ENCODE data around the gene IRAK2. TPM values are rescaled to one million over a fixed set of nuclear protein-coding genes. Genes with fewer than 3 reads are reported as not detected.

IRAK2 gene
- polyA plus RNA-seq, 1 experiment, result 2.5 TPM

DNA sequence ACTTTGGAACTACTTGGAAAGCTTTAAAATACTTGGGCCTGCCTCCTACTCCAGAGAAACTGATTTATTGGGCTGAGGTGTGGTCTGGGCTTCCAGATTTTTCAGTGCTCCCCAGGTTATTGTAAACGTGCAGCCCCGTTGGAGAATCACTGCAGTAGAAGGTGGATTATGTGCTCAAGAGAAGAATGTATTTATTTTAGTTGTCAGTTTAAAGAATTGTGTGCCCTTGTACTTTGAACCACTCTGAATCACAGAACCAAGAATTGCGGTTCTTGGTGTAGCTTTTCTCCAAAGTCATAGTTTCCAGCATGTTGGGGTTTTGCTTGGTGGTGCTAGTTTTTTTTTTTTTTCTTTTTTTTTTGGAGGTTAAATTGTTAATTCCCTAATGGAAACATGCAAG is 85.1 kb downstream of the IRAK2 start:
- Histone ChIP-seq H3K4me3 (ENCODE audit: low read depth, low read length) (peak overlapping the region; percentile 59), H3K36me3 (ENCODE audit: control insufficient read depth, insufficient read depth, low read length) (peaks cover 10% of the 10 kb centered on the region), H3K27me3 (ENCODE audit: control insufficient read depth, insufficient read depth, low read length) (no peaks in the 10 kb centered on the region)
- CTCF ChIA-PET, result interaction anchor here (2.3 kb wide), 1 partner anchor 14 kb away, joined by 10 read pairs; no protein-coding TSS in a partner anchor
- POLR2A ChIA-PET, result no interaction called here
- no peak for DNase-seq (ENCODE audit: low read depth)
- TF ChIP-seq CTCF (IDR thresholded peaks at IDR 0.05; ENCODE audit: insufficient read depth, low read depth, low read length), result no peak

GRCh38 chr3:10251006-10251405 is 86.3 kb downstream of the IRAK2 start:
- Histone ChIP-seq H3K4me3 (ENCODE audit: low read depth, low read length) (no peak overlapping the region), H3K27me3 (ENCODE audit: control insufficient read depth, insufficient read depth, low read length) (no peaks in the 10 kb centered on the region), H3K36me3 (ENCODE audit: control insufficient read depth, insufficient read depth, low read length) (peaks cover 10% of the 10 kb centered on the region)
- DNase-seq (ENCODE audit: low read depth), result no peak
- POLR2A ChIA-PET, result no interaction called here
- TF ChIP-seq CTCF (IDR thresholded peaks at IDR 0.05; ENCODE audit: insufficient read depth, low read depth, low read length), result no peak
- CTCF ChIA-PET, result interaction anchor here (0.7 to 2.3 kb wide), 3 partner anchors 13 to 405 kb away, joined by 3 to 10 read pairs (median 3); no protein-coding TSS in a partner anchor

DNA sequence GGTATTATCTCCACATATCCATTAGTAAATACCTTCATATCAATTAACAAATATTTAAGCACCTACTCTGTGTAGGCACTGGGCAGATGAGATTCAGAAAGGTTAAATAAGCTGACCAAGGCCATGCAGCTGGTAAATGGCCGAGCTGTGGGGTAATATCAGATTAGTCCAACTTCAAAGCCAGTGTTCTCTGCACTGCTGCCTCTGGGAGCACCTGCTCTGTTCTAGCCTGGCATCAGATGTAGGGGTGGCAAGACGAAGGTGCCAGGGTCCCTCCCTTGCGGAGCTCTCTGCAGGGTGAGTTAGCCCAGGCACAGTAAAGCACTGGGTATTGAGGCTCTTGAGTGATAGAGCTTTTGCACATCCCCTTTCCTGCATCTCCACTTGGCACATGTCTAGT is 89.0 kb downstream of the IRAK2 start:
- H3K4me3 ChIP-seq (ENCODE audit: low read depth, low read length), result no peak overlapping the region
- DNase-seq (ENCODE audit: low read depth), result no peak
- CTCF ChIA-PET, result interaction anchor here (2.7 kb wide), 1 partner anchor 10 kb away, joined by 10 read pairs; no protein-coding TSS in a partner anchor
- no peak for TF ChIP-seq CTCF (IDR thresholded peaks at IDR 0.05; ENCODE audit: insufficient read depth, low read depth, low read length)
- peaks cover 12% of the 10 kb centered on the region for H3K36me3 ChIP-seq (ENCODE audit: control insufficient read depth, insufficient read depth, low read length)
- POLR2A ChIA-PET, result no interaction called here
- no peaks in the 10 kb centered on the region for H3K27me3 ChIP-seq (ENCODE audit: control insufficient read depth, insufficient read depth, low read length)

DNA sequence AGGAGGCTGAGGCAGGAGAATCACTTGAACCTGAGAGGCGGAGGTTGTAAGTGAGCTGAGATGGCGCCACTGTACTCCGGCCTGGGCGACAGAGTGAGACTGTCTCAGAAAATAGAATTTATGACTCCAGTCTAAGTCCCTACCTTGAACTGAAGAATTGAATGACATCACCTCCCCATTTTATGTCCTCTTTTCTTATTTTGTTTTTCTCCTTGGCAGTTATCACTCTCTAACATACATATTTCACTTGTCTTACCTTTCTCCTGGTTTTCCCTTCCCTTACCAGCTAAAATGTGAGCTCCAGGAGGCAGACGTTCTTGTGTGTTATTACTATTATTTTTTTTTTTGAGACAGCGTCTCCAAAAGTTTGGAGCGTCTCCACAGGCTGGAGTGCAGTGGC is 91.1 kb downstream of the IRAK2 start:
- Histone ChIP-seq H3K36me3 (ENCODE audit: control insufficient read depth, insufficient read depth, low read length) (peaks cover 17% of the 10 kb centered on the region), H3K27me3 (ENCODE audit: control insufficient read depth, insufficient read depth, low read length) (no peaks in the 10 kb centered on the region), H3K4me3 (ENCODE audit: low read depth, low read length) (no peak overlapping the region)
- TF ChIP-seq CTCF (IDR thresholded peaks at IDR 0.05; ENCODE audit: insufficient read depth, low read depth, low read length), result no peak
- no peak for DNase-seq (ENCODE audit: low read depth)
- ChIA-PET CTCF (interaction anchor here (0.7 kb wide), 1 partner anchor 102 kb away, joined by 3 read pairs; no protein-coding TSS in a partner anchor), POLR2A (no interaction called here)

DNA sequence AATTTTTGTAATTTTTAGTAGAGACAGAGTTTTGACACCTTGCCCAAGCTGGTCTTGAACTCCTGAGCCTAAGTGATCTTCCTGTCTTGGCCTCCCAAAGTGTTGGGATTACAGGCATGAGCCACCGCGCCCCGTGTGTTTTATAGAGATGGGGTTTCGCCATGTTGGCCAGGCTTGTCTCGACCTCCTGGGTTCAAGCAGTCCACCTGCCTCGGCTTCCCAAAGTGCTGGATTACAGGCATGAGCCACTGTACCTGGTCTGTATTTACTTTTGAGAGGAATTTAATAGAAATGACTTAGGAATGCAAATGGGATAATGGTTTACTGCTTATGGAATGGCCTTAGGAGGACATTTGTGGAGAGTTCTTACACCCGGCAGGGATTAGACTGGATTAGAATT is 94.3 kb downstream of the IRAK2 start:
- DNase-seq (ENCODE audit: low read depth), result no peak
- H3K36me3 ChIP-seq (ENCODE audit: control insufficient read depth, insufficient read depth, low read length), result peaks cover 11% of the 10 kb centered on the region
- no peak overlapping the region for H3K4me3 ChIP-seq (ENCODE audit: low read depth, low read length)
- POLR2A ChIA-PET, result no interaction called here
- CTCF ChIA-PET, result no interaction called here
- TF ChIP-seq CTCF (IDR thresholded peaks at IDR 0.05; ENCODE audit: insufficient read depth, low read depth, low read length), result no peak
- no peaks in the 10 kb centered on the region for H3K27me3 ChIP-seq (ENCODE audit: control insufficient read depth, insufficient read depth, low read length)
